Gastrocnemius medialis (tissue), 4 donors: ENCODE results near the gene ERC1. TPM values are rescaled to one million over a fixed set of nuclear protein-coding genes. Genes with fewer than 3 reads are reported as not detected.

Experiments used
- ATAC-seq, 2 donors: fragments of 150-250 bp; one replicate each; pipeline ENCODE4 v1.9.1; 2016
- DNase-seq, 2 donors: peaks; one replicate each; pipeline ENCODE4 v3.0.0-alpha.2; 2019
- H3K27ac ChIP-seq, 4 donors: fragments of 200-600 bp; sonication (generic); 1 replicate in 1 of 4; 2 replicates in 3 of 4; pipeline ENCODE4 v1.5.1; 2016 to 2018; ENCODE audit warnings: mild to moderate bottlenecking in 2 of 4, moderate library complexity in 1 of 4
- H3K27me3 ChIP-seq, 3 donors: fragments of 200-600 bp; sonication (generic) in 2 of 3; 1 replicate in 1 of 3; 2 replicates in 2 of 3; pipeline versions ENCODE4 v1.5.1 to v1.6.0; 2016 to 2019; ENCODE audit warnings: mild to moderate bottlenecking in 1 of 3, moderate library complexity in 1 of 3
- H3K36me3 ChIP-seq, 2 donors: fragments of 200-600 bp; sonication (generic) in 1 of 2; one replicate each; pipeline ENCODE4 v1.5.1; 2017 to 2018
- H3K4me1 ChIP-seq, 2 donors: fragments of 200-600 bp; sonication (generic) in 1 of 2; one replicate each; pipeline ENCODE4 v1.5.1; 2016 to 2017; ENCODE audit warnings: mild to moderate bottlenecking in 2 of 2
- H3K4me3 ChIP-seq, 4 donors: fragments of 200-600 bp; sonication (generic) in 3 of 4; 1 replicate in 1 of 4; 2 replicates in 3 of 4; pipeline ENCODE4 v1.5.1; 2016 to 2019; ENCODE audit warnings: mild to moderate bottlenecking in 2 of 4
- H3K9me3 ChIP-seq, 3 donors: fragments of 200-600 bp; sonication (generic) in 2 of 3; 1 replicate in 1 of 3; 2 replicates in 2 of 3; pipeline ENCODE4 v1.5.1; 2016 to 2019
- POLR2A ChIP-seq, 2 donors: fragments of 450-650 bp; IDR thresholded peaks; one replicate each; pipeline ENCODE4 v1.6.1; 2017; ENCODE audit warnings: antibody characterized with exemption in 2 of 2, mild to moderate bottlenecking in 2 of 2, moderate library complexity in 2 of 2
- in situ Hi-C, 4 donors: fragments of 200-750 bp; cut with MboI; loops; one replicate each; pipeline versions ENCODE4 v1.15.0 to v1.8.0; 2017; ENCODE audit warnings: low sequenced_read_pairs in 4 of 4
- intact Hi-C: fragments of 100-400 bp; cut with DNase I; formaldehyde crosslinking; loops from one replicate; pipeline ENCODE4 v1.15.1; 2023; ENCODE audit warnings: low total_unique reads
- total RNA-seq, 4 donors: library from RNA; depleted of rRNA; stranded (reverse); fragments of >200 nt; gene quantifications; one replicate each; pipeline versions ENCODE4 v1.1.0 to v1.2.3, GENCODE V29; 2016
- TF ChIP-seq, protein P1 (sequence below), 5 experiments: fragments of 450-650 bp in 3 of 5; fragments of 200-600 bp in 2 of 5; sonication (generic) in 2 of 5; IDR thresholded peaks in 4 of 5; conservative IDR thresholded peaks in 1 of 5; 1 replicate in 4 of 5; 2 replicates in 1 of 5; pipeline ENCODE4 v1.5.1; 2016 to 2019; ENCODE audit warnings: antibody characterized with exemption in 5 of 5, mild to moderate bottlenecking in 3 of 5, moderate library complexity in 3 of 5

ERC1 gene
- total RNA-seq, 4 donors from 2014 or later, result 20.3 to 39.1 (median 23.5) TPM

DNA sequence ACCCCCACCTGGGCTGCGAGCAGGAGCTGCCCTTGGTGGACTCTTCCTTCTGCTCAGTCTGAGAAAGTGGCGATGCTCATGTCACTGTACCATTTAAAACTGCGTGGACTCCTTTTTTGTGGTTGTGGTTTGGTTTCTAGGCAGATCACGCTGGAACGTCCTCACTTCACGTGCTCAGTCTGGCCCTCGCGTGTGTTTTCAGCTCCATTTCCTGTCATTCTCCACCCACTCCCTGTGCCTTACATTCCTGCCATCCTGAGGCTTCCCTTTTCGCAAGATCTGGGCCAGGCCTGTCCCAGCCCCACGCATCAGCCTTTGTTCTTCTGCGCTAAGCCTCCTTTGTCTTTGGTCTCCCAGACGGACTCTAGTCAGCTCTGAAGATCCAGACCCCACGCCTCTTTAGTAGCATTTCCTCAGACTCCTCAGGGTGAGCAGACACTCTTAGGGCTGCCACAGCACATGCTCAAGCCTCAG is 497.9 kb downstream of the ERC1 start:
- TF ChIP-seq, protein P1, sequence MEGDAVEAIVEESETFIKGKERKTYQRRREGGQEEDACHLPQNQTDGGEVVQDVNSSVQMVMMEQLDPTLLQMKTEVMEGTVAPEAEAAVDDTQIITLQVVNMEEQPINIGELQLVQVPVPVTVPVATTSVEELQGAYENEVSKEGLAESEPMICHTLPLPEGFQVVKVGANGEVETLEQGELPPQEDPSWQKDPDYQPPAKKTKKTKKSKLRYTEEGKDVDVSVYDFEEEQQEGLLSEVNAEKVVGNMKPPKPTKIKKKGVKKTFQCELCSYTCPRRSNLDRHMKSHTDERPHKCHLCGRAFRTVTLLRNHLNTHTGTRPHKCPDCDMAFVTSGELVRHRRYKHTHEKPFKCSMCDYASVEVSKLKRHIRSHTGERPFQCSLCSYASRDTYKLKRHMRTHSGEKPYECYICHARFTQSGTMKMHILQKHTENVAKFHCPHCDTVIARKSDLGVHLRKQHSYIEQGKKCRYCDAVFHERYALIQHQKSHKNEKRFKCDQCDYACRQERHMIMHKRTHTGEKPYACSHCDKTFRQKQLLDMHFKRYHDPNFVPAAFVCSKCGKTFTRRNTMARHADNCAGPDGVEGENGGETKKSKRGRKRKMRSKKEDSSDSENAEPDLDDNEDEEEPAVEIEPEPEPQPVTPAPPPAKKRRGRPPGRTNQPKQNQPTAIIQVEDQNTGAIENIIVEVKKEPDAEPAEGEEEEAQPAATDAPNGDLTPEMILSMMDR (IDR thresholded peaks at IDR 0.05 in 4 of 5, conservative IDR thresholded peaks at IDR 0.05 in 1 of 5), result no peak
- TF ChIP-seq POLR2A (IDR thresholded peaks at IDR 0.05), result no peak
- no peak overlapping the region for H3K27ac ChIP-seq
- peaks cover 0 to 17% of the 10 kb centered on the region in 2 donors for H3K36me3 ChIP-seq
- DNase-seq, result no peak
- ATAC-seq, result no peak
- intact Hi-C loops, result no loop called here
- no peaks in the 10 kb centered on the region for H3K27me3 ChIP-seq
- no peaks in the 10 kb centered on the region for H3K9me3 ChIP-seq
- H3K4me1 ChIP-seq, result no peaks in the 10 kb centered on the region
- no peak overlapping the region for H3K4me3 ChIP-seq
- in situ Hi-C loops, result no loop called here

DNA sequence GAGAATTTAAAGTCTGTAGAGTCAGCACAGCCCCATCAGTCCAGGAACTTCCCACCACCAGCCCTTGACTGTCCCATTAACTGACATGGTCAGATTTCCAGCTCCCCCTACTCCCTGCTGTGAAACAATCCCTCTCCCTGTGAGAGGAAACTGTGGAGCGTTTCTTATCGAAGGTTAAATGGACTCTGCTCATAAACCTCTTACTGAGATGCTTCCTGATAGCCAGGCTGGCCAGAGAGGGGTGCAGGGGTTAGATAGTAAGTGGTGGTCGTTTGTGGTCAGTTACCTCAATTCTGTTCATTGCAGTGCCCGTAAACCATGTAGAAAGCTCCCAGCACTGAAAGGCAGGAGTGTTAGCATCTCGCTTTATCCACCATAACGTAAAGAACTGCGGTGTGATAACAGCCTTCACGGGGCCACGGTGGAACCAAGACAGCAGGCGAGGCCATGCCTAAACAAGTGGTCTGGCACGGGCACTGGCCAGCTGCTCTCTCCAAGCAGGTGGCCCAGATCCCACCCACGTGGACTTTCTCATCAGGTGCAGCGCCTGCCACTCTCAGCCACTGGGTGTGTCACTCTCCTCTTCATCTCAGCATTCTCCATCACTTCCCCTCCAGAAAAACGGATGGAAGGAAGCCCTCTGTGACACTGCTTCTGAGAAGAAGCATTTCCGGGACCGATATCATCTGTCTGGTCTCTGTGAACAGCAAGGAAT is 501.1 kb downstream of the ERC1 start:
- Histone ChIP-seq H3K27ac (no peak overlapping the region), H3K4me3 (no peak overlapping the region), H3K4me1 (peaks cover 8 to 9% of the 10 kb centered on the region in 2 donors), H3K36me3 (peaks cover 0 to 17% of the 10 kb centered on the region in 2 donors), H3K27me3 (no peaks in the 10 kb centered on the region), H3K9me3 (no peaks in the 10 kb centered on the region)
- intact Hi-C loops (no loop called here), in situ Hi-C loops (no loop called here)
- no peak for ATAC-seq
- TF ChIP-seq, protein P1 (IDR thresholded peaks at IDR 0.05 in 4 of 5, conservative IDR thresholded peaks at IDR 0.05 in 1 of 5), result no peak
- TF ChIP-seq POLR2A (IDR thresholded peaks at IDR 0.05), result no peak
- DNase-seq, result no peak

DNA sequence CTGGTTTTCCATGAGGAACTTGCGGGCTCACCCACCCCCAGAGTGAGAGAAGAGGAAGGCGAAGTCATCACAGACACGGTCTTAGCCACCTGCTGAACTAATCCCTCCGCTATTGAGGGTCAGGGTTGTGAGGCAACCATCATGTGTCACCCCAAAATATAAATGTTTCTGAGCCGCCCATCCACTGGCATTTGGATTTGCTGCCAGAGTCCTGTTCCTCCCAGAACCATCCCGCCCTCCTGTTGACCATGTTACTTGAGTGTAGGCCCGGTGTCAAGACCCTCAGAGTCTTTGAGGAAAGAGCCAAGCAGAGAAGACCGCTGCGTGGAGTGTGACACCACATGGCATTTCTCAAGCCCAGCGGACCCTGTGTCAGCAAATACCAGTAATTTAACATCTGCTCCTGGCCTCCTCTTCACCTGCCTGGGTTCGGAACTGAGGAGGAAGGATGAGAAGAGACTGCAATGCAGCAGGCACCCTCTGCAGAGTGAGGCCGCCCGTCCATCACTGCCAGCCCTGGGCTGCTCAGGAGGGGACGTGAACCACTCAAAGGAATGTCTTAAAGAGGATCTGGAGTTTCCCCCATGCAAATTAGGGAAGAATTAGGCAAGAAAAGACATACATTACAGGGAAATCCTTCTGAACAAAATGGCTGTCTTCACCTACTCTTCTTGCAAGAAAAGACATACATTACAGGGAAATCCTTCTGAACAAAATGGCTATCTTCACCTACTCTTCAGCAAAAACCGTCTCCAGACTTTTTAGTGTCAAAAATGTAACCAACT is 502.9 kb downstream of the ERC1 start:
- no peak overlapping the region for H3K4me3 ChIP-seq
- H3K36me3 ChIP-seq, result peaks cover 0 to 17% of the 10 kb centered on the region in 2 donors
- no peak for TF ChIP-seq POLR2A (IDR thresholded peaks at IDR 0.05)
- TF ChIP-seq, protein P1 (IDR thresholded peaks at IDR 0.05 in 4 of 5, conservative IDR thresholded peaks at IDR 0.05 in 1 of 5), result no peak
- H3K4me1 ChIP-seq, result peaks cover 9 to 12% of the 10 kb centered on the region in 2 donors
- ATAC-seq (no peak), DNase-seq (no peak)
- in situ Hi-C loops (no loop called here), intact Hi-C loops (no loop called here)
- H3K27me3 ChIP-seq, result no peaks in the 10 kb centered on the region
- no peak overlapping the region for H3K27ac ChIP-seq
- H3K9me3 ChIP-seq, result no peaks in the 10 kb centered on the region

DNA sequence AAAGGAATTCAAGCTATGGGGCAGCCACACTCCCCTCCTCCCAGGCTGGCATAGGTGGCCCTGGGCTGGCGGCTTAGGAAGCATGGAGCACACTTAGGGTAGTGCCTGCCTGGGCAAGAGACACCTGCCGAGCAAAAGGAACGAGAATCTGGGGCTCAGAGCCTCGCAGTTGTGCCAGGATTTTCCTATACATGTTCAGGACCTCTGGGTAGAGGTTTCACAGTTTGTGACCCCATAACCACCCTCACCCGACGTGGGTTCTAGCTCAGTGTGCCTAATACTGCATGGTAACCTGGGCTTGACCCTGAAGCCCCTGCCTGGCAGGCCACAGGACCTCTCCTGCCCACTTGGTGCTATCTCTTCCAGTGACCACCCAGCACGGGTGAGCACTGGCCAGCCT is 503.8 kb downstream of the ERC1 start:
- no peak for ATAC-seq
- H3K9me3 ChIP-seq, result no peaks in the 10 kb centered on the region
- intact Hi-C loops (no loop called here), in situ Hi-C loops (no loop called here)
- H3K4me1 ChIP-seq, result peaks cover 12% of the 10 kb centered on the region in 2 donors
- no peaks in the 10 kb centered on the region for H3K27me3 ChIP-seq
- no peak for DNase-seq
- peaks cover 0 to 17% of the 10 kb centered on the region in 2 donors for H3K36me3 ChIP-seq
- H3K4me3 ChIP-seq, result no peak overlapping the region
- TF ChIP-seq, protein P1 (IDR thresholded peaks at IDR 0.05 in 4 of 5, conservative IDR thresholded peaks at IDR 0.05 in 1 of 5), result no peak
- TF ChIP-seq POLR2A (IDR thresholded peaks at IDR 0.05), result no peak
- no peak overlapping the region for H3K27ac ChIP-seq
